HEK293 (cell line): Measurements from ENCODE around the gene HNRNPUL1.

ENCODE experiments used
- AEBP2 ChIP-seq: fragments of 450-650 bp; formaldehyde crosslinking; IDR thresholded peaks from 2 replicates; pipeline ENCODE4 v1.5.1; 2016; ENCODE audit warnings: missing biosample characterization, missing genetic modification characterization, borderline replicate concordance
- ATF2 ChIP-seq: fragments of 450-650 bp; formaldehyde crosslinking; IDR thresholded peaks from 2 replicates; pipeline ENCODE4 v1.5.1; 2016; ENCODE audit warnings: missing biosample characterization, missing genetic modification characterization, low read depth
- CTCF ChIP-seq: fragments of 450-650 bp; formaldehyde crosslinking; IDR thresholded peaks from 2 replicates; pipeline ENCODE4 v1.5.1; 2016; ENCODE audit warnings: missing biosample characterization, missing genetic modification characterization
- EGR2 ChIP-seq: fragments of 450-650 bp; formaldehyde crosslinking; IDR thresholded peaks from 2 replicates; pipeline ENCODE4 v1.5.1; 2016; ENCODE audit warnings: low read depth, missing biosample characterization, missing genetic modification characterization
- FEZF1 ChIP-seq: fragments of 450-650 bp; formaldehyde crosslinking; IDR thresholded peaks from 2 replicates; pipeline ENCODE4 v1.5.1; 2016; ENCODE audit warnings: missing biosample characterization, missing genetic modification characterization
- KLF10 ChIP-seq: fragments of 450-650 bp; IDR thresholded peaks from 2 replicates; pipeline ENCODE4 v1.5.1; 2018; ENCODE audit warnings: missing biosample characterization, mild to moderate bottlenecking, missing genetic modification characterization
- PRDM10 ChIP-seq: fragments of 450-650 bp; formaldehyde crosslinking; IDR thresholded peaks from 2 replicates; pipeline ENCODE4 v1.5.1; 2016; ENCODE audit warnings: missing biosample characterization, missing genetic modification characterization
- TRIM28 ChIP-seq: IDR thresholded peaks from 2 replicates; pipeline ENCODE4 v1.6.1; 2011; ENCODE audit warnings: low read length, control low read depth, borderline replicate concordance
- ZBTB11 ChIP-seq: fragments of 450-650 bp; formaldehyde crosslinking; conservative IDR thresholded peaks from 2 replicates; pipeline ENCODE4 v1.5.1; 2016; ENCODE audit warnings: low read depth, missing biosample characterization, missing genetic modification characterization
- ZBTB8A ChIP-seq: fragments of 450-650 bp; formaldehyde crosslinking; IDR thresholded peaks from 2 replicates; pipeline ENCODE4 v1.5.1; 2016; ENCODE audit warnings: missing biosample characterization, missing genetic modification characterization
- ZFP69B ChIP-seq: fragments of 450-650 bp; formaldehyde crosslinking; IDR thresholded peaks from 2 replicates; pipeline ENCODE4 v1.5.1; 2016; ENCODE audit warnings: missing biosample characterization, missing genetic modification characterization
- ZNF121 ChIP-seq: fragments of 450-650 bp; formaldehyde crosslinking; IDR thresholded peaks from 2 replicates; pipeline ENCODE4 v1.5.1; 2016; ENCODE audit warnings: missing biosample characterization, missing genetic modification characterization
- ZNF239 ChIP-seq: fragments of 450-650 bp; formaldehyde crosslinking; IDR thresholded peaks from 2 replicates; pipeline ENCODE4 v1.5.1; 2016; ENCODE audit warnings: missing biosample characterization, missing genetic modification characterization
- ZNF274 ChIP-seq, 2 experiments: fragments of 200-500 bp in 1 of 2; fragments of 450-650 bp in 1 of 2; sonication (Bioruptor generic) in 1 of 2; formaldehyde crosslinking in 1 of 2; IDR thresholded peaks; 2 replicates each; pipeline versions ENCODE4 v1.5.1 to v1.6.1; 2014 to 2016; ENCODE audit warnings: borderline replicate concordance in 1 of 2, inconsistent platforms in 1 of 2, low read length in 1 of 2, missing biosample characterization in 1 of 2, missing genetic modification characterization in 1 of 2
- ZNF426 ChIP-seq: fragments of 450-650 bp; formaldehyde crosslinking; IDR thresholded peaks from 2 replicates; pipeline ENCODE4 v1.5.1; 2017; ENCODE audit warnings: missing biosample characterization, missing genetic modification characterization, mild to moderate bottlenecking, inconsistent platforms, moderate library complexity
- ZNF449 ChIP-seq: fragments of 450-650 bp; formaldehyde crosslinking; IDR thresholded peaks from 2 replicates; pipeline ENCODE4 v1.5.1; 2017; ENCODE audit warnings: missing biosample characterization, mild to moderate bottlenecking, missing genetic modification characterization, moderate library complexity
- ZNF529 ChIP-seq: fragments of 450-650 bp; formaldehyde crosslinking; IDR thresholded peaks from 2 replicates; pipeline ENCODE4 v1.5.1; 2017; ENCODE audit warnings: missing genetic modification characterization, missing biosample characterization; ENCODE audit not compliant: insufficient replicate concordance
- ZNF558 ChIP-seq: fragments of 450-650 bp; formaldehyde crosslinking; IDR thresholded peaks from 2 replicates; pipeline ENCODE4 v1.5.1; 2016; ENCODE audit warnings: missing biosample characterization, missing genetic modification characterization
- ZNF626 ChIP-seq: fragments of 450-650 bp; sonication (Bioruptor Pico); formaldehyde crosslinking; IDR thresholded peaks from 2 replicates; pipeline ENCODE4 v1.5.1; 2018; ENCODE audit warnings: missing biosample characterization, missing genetic modification characterization, inconsistent platforms
- ZNF629 ChIP-seq: fragments of 450-650 bp; formaldehyde crosslinking; IDR thresholded peaks from 2 replicates; pipeline ENCODE4 v1.5.1; 2017; ENCODE audit warnings: missing biosample characterization, missing genetic modification characterization
- ZNF747 ChIP-seq: fragments of 450-650 bp; formaldehyde crosslinking; IDR thresholded peaks from 2 replicates; pipeline ENCODE4 v1.5.1; 2016; ENCODE audit warnings: missing biosample characterization, missing genetic modification characterization
- ZNF837 ChIP-seq: fragments of 450-650 bp; formaldehyde crosslinking; IDR thresholded peaks from 2 replicates; pipeline ENCODE4 v1.5.1; 2016; ENCODE audit warnings: missing biosample characterization, missing genetic modification characterization
- TF ChIP-seq, protein P1 (sequence below): fragments of 450-650 bp; formaldehyde crosslinking; IDR thresholded peaks from 2 replicates; pipeline ENCODE4 v1.5.1; 2017; ENCODE audit warnings: missing biosample characterization, missing genetic modification characterization

HNRNPUL1 gene

GRCh38 chr19:41263042-41263849 lies 926 bp upstream of the HNRNPUL1 start (continued):
- TF ChIP-seq ATF2 (tag by site-specific recombination) (no peak), EGR2 (tag by site-specific recombination) (no peak), ZNF629 (tag by site-specific recombination) (no peak), PRDM10 (tag by site-specific recombination) (peak; percentile 100), AEBP2 (tag by site-specific recombination) (no peak), ZFP69B (tag by site-specific recombination) (no peak), ZNF239 (no peak), CTCF (0 out of 2 replicates have a peak, but pooled peaks have one; percentile 20), ZNF837 (no peak), ZNF274 (IDR thresholded peaks at IDR 0.05; ENCODE audit: low read length) (no peak), ZNF274 (tag by site-specific recombination; IDR thresholded peaks at IDR 0.05; ENCODE audit: borderline replicate concordance) (no peak), ZNF529 (no peak), ZNF426 (tag by site-specific recombination) (no peak), ZNF747 (no peak), ZNF626 (tag by site-specific recombination) (no peak), ZNF558 (tag by site-specific recombination) (no peak), ZBTB8A (tag by site-specific recombination) (no peak), FEZF1 (peak; percentile 74), ZNF449 (tag by site-specific recombination) (no peak), KLF10 (tag by site-specific recombination) (no peak), ZNF121 (tag by site-specific recombination) (no peak), TRIM28 (no peak), ZBTB11 (tag by site-specific recombination) (peak; percentile 46; the same call in 1 of the 2 replicates)
- TF ChIP-seq, protein P1, sequence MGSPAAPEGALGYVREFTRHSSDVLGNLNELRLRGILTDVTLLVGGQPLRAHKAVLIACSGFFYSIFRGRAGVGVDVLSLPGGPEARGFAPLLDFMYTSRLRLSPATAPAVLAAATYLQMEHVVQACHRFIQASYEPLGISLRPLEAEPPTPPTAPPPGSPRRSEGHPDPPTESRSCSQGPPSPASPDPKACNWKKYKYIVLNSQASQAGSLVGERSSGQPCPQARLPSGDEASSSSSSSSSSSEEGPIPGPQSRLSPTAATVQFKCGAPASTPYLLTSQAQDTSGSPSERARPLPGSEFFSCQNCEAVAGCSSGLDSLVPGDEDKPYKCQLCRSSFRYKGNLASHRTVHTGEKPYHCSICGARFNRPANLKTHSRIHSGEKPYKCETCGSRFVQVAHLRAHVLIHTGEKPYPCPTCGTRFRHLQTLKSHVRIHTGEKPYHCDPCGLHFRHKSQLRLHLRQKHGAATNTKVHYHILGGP (tag by site-specific recombination): no peak
